H54 (cell line): ENCODE data around the gene NPM1.

Experiments
- DNase-seq: peaks from one replicate; pipeline ENCODE4 v3.0.0; 2011; ENCODE audit warnings: low spot score, mixed read lengths; ENCODE audit not compliant: insufficient read length
- FAIRE-seq: peaks from 3 replicates; lab custom pipeline; 2011; peaks lifted over from hg19 to GRCh38; lab: Jason Lieb, UNC
- POLR2A ChIP-seq: IDR thresholded peaks from 2 replicates; pipeline ENCODE4 v1.6.1; 2011; ENCODE audit warnings: low read depth, mild to moderate bottlenecking, low read length

NPM1 gene

DNA sequence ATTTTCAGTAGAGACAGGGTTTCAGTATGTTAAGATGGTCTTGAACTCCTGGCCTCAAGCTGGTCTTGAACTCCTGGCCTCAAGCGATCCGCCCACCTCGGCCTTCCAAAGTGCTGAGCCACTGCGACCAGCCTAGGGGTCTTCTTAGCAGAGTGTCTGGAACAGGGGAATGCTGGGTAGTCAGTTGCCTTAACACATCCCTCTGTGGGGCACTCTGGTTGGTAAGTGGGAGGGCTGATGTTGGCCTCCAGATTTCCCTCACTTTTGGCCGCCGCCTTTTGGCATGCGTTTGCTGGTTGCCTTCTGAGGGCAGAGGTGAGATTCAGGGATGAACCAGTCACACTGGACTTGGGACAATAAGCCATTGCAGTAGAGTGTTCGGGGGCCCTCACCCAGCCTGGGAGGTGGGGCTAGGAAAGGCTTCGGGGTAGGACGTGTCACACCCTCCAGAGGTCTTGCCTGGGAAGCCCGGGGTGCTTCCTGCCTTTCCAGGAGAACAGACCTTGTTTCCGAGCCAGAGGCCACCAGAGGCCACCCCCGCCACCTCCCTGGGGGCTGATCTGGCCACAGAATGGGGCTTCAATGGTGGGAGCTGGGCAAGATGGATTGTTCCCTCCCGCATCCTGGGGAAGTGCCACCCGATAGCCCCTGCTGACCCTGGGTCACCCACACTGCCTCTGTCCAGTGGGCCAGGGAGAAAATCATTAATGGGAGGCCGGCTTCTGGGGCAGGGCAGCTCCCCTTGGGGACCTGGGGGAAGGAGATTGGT, 45.1 kb downstream of the NPM1 start:
- no peak for TF ChIP-seq POLR2A
- DNase-seq (no peak), FAIRE-seq (no peak)

- FAIRE-seq (no peak), DNase-seq (no peak)
- no peak for TF ChIP-seq POLR2A
Observed at GRCh38 chr5:171433352-171433698, 45.7 kb downstream of the NPM1 start.

DNA sequence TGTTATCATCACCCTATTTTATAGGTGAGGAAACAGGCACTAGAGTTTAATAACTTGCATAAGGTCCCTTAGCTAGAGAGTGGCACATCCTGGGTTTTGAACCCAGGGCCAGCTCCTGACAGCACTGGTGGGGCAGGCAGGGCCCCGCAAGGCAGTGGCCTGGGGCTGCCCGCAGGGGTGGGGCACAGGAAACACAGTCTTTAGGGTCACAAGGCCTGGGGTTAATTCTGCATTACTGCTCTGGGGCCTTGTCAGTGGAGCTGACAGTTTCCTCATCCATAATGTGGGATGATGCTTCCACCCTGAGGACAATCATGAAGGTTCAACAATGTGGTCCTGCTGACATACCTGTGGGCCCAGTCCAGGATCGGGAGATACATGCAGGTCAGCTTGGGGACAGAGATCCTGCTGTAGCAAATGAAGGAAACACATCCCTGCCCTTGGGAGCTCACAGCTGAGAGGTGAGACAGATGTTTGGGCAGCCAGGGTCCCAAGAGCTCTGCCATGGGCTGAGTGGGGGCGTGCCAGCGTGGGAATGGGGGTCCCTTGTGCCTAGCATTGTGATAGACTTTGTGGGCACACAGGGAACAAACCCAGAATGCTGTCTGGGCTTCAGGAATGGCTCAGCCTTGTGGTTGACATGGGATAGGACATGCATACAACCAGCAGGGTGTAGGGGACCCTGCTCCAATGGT, 46.5 kb downstream of the NPM1 start:
- FAIRE-seq (no peak), DNase-seq (no peak)
- no peak for TF ChIP-seq POLR2A

DNA sequence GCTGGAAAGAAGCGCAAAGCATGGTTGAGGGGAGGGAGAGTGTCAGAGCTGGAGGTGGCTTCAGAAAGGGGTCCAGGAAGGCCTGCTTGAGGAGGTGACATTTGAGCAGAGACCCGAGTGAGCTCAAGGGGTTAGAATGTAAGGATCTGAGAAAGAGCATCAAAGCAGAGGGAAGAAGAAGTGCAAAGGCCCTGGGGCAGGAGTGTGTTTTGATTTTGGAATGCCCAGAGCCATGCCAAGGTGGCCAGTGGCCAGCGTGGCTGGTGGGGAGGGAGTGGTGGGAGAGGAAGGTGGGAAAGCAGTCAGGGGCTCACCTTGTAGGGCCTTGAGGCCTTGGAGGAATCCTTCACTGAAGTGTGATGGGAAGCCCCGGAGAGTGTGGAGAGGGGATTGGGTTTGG, 47.2 kb downstream of the NPM1 start:
- TF ChIP-seq POLR2A: no peak
- FAIRE-seq: no peak
- no peak for DNase-seq

DNA sequence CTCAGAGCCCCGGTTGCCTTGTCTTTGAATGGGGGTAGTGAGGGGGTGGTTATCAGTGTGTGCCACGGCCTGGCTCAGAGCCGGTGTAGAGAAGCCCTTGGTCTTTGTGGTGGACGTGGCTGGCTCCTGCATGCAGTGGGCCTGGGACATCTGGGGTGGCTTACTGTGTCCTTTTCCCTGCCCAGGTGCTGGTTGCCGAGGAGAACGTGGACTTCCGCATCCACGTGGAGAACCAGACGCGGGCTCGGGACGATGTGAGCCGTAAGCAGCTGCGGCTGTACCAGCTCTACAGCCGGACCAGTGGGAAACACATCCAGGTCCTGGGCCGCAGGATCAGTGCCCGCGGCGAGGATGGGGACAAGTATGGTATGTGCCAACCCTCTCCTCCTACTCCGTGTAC, 48.3 kb downstream of the NPM1 start:
- no peak for FAIRE-seq
- TF ChIP-seq POLR2A: no peak
- no peak for DNase-seq

DNA sequence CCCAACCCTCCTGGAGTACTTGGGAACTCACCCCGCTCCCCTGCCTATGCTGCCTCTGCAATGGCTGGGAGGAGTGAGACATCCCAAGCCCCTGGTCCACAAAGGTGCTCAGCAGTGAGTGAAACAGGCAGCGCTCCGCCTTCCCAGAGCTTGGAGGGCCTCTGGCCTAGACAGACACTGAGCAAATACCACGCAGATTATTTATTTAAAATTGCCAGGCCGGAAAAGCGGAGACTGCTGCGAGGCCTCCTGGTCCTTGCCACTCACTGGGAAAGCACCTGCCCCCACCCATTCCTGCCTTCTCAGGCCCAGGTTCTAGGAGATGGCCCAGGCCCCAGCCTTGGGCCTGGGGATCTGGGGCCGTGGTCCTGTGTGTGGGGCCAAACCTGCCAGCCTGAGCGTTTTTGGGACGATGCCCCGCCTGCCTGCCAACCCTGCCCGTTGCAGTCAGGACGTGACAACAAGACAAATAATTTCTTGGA, 49.2 kb downstream of the NPM1 start:
- DNase-seq: no peak
- no peak for FAIRE-seq
- TF ChIP-seq POLR2A: no peak

GRCh38 chr5:171437286-171437821, 49.7 kb downstream of the NPM1 start:
- no peak for FAIRE-seq
- DNase-seq: no peak
- TF ChIP-seq POLR2A: no peak

DNA sequence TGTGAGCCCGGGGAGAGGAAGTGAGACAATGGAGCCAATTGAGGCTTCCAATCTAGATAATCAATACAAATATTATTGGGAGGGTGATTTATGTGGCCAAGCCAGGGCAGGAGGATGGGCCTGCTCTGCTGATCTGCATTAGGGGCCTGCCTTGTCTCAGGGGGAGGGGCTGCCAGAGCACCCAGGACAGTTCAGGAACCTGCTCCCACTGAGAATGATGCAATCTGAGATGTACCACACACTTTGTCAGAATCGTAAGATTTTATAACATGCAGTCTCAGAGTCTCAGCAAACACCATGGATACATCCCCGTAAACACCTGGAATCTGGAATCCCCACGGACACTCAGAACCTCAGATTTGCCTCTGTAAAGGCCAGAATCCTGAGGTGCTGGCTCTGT, 51.1 kb downstream of the NPM1 start:
- TF ChIP-seq POLR2A: no peak
- FAIRE-seq: no peak

DNA sequence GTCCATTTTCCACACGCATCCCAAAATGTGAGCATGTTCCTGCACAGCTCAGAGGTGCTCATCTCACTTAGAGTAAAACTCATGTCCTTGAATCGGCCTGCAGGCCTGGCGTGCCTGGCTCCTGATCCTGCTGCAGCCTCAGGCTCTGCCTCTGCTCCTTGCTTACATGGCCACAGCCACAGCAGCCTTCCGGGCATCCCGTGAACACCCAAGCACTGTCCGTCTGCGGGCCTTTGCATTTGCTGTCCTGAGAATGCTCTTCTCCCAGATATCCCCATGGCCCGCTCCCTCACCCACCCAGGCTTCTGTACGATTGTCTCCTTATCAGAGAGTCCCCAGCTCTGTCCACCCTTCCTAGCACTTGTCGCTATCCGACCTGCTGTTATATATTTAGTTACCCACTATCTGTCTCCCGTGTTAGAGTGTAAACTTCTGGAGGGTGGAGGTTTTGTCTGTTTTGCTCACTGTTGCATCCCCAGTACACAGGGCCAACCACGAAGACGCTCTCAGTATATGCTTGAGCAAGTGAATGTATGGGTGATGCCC, 53.7 kb downstream of the NPM1 start:
- no peak for TF ChIP-seq POLR2A
- FAIRE-seq: no peak
- DNase-seq: no peak

More for the DNA sequence above, 51.1 kb downstream of the NPM1 start:
- DNase-seq: no peak

DNA sequence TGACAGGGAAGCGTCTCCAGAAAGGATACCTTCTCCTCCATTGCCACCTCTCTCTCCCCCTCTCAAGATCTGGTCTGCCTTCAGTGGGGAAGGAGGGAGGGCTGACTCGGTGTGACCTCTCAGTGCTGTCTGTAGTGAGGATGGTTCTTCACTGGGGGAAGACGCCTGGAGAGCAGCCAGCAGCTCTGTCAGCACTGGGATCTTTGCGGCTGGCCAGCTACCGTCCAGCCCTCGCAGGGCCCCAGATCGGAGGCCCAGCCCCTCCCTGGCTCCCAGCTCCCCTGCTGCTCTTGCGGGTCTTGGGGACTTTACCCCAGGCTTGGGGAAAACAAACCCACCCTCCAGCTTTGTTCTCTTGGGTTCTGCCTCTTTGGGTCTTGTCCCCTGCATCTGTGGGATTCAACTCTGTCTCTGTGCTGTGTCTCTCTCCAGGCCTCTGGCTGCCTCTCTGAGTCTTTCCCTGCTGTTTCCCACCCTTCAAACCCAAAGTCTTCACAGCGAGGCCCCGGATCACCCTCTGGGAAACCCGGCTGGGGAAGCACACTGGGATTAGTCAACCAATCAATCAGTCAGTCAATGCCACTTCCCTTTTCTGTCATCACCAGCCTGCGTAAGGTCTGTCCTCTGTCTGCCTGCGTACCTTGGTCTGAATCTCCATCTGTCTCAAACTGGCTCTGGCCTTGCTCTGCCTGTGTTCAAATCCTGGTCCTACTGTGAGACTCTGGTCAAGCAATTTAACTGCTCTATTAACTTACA, 54.8 kb downstream of the NPM1 start:
- TF ChIP-seq POLR2A: no peak
- FAIRE-seq (no peak), DNase-seq (no peak)

DNA sequence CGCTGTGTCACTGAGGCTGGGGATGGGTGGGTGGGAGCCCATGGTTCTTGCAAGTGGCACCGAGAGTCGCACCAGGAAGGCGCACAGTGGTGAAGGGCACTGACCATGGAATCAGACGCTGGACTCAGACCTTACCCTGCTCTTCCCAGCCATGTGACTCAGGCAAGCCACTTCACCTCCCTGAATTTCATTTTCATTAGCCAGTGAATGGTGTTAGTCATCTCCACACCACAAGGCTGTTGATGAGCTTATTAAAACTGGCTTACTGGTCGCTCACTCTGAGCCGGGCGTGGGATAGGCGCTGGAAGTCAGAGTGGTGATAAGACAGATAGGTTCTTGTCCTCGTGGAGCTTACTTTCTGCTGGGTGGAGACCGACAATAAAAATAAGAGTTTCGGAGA, 56.9 kb downstream of the NPM1 start:
- TF ChIP-seq POLR2A: no peak
- no peak for FAIRE-seq
- DNase-seq: no peak

GRCh38 chr5:171445644-171446516, 58.2 kb downstream of the NPM1 start:
- FAIRE-seq: no peak

DNA sequence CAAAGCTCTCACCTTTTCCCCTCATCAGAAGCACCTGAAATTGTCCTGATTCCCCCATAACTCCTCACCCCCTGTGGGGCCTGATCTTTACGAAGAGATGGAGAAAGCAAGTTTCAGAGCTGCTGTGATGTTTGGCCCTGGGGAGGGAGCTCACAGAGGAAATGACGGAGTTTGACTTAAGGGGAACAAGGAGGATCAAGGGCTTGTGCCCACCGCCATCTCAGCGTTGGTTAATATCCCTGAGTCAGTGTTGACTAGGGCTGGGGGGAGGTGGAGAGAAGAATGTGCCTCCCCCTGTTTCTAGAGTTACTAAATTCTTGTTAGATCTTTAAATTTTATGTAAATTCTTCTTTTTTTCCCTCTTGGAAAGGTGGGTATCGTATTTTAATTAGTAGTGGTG, 59.6 kb downstream of the NPM1 start:
- no peak for FAIRE-seq
- TF ChIP-seq POLR2A: no peak
- no peak for DNase-seq

More at GRCh38 chr5:171445644-171446516, 58.2 kb downstream of the NPM1 start:
- no peak for TF ChIP-seq POLR2A
- DNase-seq: no peak
